Measurements from ENCODE around the gene FHOD3. TPM values are rescaled to one million over a fixed set of nuclear protein-coding genes. Genes with fewer than 3 reads are reported as not detected.

The FHOD3 gene
- polyA plus RNA-seq, 1 donor = 42.4 TPM

DNA sequence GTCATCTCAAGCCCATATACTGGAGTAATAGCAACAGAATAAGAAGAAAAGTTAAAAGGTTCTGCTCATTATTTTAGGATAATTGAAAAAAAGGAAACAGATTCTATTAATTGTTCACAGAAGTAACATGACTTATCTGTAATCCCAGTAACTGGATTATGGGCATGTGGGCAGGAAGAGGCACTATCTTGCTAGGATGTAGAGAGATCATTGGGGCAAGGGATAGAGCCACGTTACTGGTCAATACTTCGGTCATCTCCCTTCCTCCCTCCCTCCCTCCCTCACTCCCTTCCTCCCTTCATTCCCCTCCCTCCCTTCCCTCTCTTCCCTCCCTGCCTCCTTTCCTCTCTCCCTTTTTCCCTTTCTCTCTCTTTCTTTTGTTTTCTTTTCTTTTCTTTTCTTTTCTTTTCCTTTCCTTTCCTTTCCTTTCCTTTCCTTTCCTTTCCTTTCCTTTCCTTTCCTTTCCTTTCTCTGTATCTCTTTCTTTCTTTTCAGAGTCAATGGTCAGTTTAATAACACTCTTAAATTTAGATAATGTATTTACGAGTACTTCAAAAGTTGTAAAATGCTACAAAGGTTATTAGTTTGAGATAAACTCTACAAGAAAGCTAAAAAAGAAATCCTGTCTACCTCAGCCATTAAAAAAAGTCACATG is 82.8 kb downstream of the FHOD3 start:
- no peak for DNase-seq

DNA sequence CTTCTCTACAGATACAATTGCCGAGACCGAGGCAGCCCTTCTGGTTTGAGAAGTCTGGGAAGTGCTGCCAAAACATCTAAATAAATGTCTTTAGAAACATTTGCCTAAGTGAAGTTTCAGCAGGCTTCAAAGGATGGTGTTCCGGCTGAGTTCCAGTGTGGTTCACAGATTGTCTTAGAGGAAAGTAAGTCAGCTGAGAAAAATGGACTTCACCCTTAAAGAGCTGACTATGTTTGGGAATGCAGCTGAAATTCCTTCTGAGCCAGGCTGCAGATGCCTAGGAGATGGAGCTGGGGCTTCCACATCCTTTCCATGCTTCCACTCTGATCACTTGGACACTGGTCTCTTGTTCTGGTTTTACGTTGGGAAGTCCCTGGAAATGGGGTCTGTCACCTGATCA is 83.6 kb downstream of the FHOD3 start:
- DNase-seq = no peak

DNA sequence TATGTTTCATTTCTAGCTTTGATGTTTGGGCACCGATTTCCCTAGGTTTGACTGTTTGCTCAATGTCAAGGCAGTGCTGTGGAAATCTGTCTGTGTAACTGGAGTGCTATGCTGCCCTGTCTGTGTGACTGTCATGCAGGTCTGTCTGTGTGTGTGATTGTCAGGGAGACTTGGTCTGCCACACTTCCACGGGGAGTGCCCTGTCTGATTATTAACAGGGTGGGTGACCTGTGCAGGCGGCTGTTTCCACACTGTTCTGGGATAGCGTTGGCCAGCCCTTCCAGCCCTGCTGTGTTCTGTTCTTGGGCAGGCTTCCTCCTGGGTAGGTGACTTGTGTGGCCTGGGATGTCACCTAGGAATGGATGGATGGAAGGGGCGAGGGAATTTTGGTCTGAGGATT is 85.3 kb downstream of the FHOD3 start:
- DNase-seq = no peak

DNA sequence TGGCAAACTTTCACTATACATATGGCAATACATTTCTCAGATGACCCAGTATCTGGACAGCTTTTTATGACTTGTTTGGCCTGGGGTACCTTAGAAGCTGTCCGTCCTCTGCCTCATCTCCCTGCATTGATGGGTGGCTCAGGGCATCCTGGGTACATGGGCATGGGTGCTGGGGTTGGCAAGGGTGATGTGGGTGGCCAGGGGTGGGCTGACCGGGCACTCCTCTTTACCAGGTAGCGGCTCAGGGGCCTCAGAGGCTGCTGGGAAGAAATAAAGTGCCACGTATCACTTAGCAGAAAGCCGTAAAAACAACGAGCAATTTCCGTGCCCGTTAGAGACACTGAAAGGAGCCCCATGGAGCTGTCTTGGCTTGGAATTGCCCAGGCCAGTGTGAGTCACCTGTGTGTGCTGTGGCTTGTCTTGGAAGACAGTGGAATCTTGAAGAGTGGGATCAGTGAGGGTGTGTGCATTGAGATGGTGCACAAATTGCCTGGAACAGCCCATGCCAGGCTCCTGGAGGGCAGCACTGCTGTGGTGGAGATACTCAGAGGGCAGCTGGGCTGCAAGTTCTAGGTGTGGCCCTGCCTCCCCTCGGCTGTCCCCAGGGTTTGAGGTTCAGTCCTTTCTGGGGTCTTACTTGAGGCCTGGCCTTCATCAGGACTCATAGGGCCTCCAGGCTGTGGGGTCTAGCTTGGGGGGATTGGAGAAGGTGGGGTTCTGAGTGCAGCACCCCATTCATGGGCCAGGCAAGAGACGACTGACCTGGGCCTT is 88.8 kb downstream of the FHOD3 start:
- no peak for DNase-seq

DNA sequence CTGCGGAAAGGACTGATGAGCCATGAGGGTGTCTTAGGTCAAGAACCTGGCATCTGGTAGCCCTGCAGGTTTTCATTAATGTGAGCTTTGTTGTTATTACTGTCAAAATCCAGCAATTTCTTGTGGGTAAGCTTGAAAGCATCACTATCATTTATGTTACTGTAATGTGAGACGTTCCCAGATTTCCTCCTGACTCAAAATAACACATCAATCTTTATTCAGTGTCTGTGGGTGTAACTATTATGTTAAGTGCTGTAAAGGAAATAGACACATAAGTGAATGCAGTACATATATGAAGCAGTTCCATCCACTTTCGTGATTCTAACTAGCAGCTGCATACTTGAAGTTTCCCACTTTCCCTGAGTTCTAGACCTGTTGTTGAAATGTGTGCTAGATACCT is 89.8 kb downstream of the FHOD3 start:
- DNase-seq = no peak

DNA sequence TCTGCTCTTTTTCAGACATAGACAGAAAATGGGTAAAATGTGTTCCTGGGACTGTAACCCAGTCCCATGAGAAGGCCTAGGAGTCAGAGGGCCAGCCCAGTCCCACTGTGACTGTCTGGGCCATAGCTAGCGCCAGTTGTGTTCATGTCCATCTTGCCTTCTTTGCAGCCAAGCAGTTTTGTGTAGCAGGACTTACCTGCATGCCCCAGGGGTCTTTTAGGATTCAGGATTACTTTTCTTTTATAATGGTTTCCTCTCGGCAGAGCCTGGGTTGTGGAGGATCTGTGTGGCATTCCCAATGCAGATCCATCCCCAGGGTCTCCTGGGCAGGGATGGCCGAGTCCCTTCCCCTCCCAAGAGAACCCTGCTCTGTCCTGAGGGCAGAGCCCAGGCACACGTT is 90.8 kb downstream of the FHOD3 start:
- DNase-seq = no peak

DNA sequence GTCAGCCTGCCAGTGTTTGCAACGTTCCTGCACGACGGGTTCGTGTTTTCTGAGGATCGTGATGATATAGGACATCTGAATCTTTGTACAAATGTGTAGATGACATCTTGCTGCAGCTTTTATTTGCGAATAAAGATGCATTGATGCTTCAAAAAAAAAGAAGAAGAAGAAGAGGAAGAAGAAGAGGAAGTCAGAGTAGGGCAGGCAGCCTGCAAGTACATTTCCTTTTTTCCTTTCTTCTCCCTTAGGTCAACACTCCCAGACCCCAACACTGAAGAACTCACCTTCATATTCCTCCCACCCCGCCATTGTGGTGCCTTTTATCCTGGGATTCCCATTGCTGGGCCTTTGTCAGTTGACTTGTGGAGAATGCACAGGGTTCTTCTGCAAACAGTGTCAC is 91.5 kb downstream of the FHOD3 start:
- DNase-seq = no peak

DNA sequence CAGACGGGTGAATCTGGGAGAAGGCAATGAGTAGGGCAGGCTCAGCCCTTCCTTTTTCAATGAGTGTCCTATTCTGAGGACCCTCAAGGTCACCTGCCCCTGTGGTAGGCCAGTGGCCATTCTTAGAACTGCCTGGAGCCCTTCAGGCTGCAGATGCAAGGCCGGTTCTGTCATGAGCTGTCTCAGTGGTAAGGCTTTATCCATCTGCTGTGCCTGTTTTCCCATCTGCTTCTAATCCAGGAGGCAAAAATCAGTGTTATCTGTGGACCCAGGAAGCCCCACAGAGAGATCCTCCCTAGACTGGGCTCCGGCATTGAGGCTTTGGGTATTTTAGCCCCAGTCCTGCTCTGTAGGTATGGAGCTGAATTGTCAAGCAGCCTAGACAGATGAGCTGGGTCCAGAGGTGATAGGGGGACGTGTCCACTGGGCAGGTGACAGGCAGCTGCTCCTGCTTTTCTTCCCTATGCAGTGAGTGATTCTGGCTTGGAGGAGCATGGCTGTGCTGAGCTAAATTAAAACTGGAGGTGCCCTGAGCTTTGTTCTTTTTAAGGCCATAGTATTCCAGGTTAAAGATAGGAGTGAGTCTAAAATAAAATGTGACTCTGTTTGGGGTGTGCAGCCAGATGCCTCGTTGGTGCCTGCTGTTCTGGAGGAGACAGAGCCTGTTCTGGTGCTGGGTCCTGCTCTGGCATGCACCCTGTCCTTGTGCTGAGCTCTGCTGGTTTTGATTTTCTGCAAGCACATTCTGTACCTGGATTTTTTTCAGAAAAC is 92.5 kb downstream of the FHOD3 start:
- DNase-seq = no peak

DNA sequence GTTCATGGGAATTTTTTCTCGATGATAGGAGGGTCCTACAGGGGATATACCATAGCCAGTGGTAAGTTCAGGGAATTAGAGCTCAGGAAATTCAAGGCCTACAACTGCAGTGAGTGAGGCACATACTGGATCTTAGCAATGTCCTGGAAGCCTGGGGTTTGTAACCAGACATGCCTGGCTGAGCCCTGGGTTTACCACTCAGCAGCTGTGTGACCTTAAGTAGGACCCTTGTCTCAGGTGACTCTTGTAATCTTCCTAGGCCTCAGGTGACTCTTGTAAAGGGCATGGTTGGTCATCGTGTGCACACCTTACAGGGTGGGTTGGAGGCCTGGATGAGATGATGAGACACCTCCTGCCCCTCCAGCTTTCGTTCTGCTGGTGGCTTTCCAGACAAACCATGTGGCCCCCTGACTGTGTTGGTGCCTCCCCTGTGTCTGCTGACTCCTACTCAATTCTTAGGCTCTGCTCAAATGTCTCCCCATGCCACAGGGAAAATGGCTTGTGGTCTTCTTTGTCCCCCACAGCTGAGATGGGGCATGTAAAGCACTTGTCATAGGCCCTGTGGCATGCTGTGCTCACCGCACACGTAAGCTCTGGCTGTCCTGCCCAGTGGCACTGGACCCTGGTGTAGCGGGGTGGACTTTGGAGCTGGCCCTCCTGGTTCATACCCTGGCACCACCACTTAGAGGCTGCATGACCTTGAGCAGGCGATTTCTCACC is 94.1 kb downstream of the FHOD3 start:
- DNase-seq = no peak

DNA sequence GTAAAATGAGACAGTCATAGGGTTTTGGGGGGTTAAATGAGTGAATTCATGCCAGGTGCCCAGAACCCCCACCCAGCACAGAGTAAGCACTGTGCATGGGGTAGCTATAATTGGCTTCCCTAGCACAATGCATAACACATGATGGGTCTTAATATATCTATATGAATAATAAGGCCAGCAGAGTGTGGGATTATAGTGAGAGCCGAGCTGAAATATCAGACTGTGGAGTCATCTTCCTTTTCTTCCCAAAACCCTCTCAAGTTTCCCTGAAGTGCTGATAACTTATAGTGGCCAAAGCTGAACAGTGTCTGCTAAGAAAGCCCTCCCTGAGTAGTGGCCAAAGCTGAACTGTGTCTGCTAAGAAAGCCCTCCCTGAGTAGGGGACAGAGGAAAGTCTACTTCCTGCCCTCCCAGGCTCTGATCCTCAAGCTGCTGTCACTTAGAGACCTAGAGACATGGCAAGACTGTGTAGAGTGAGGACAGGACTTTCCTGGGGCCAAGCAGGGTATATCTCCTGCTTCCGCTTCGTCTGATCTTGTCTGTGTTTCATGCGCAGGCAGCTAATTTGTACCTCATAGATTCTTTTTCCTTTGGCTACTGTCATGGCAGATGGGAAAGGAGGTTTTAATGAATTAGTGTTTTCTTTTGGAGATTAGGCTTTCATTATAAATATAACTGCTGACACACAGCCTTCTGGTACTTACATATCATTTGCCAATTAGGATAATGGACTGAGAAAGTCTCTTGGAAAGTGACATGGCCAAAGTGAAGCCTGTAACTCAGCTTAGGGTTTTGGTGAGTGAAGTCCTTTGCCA is 94.9 kb downstream of the FHOD3 start:
- no peak for DNase-seq

DNA sequence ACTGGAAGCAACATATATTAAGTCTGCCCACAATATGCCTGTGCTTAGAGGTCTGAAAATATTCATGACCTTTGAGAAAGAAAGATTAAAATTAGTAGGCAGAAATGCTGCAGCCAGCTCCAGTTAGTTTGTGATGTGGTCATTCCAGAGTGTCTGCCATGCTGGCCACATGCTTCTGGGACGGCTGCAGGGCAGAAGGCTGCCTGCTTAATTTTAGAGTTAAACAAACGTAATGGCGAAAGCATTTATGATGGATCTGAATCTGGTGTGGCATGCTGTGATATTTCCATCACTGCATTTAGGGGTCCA is 95.4 kb downstream of the FHOD3 start:
- DNase-seq = no peak

DNA sequence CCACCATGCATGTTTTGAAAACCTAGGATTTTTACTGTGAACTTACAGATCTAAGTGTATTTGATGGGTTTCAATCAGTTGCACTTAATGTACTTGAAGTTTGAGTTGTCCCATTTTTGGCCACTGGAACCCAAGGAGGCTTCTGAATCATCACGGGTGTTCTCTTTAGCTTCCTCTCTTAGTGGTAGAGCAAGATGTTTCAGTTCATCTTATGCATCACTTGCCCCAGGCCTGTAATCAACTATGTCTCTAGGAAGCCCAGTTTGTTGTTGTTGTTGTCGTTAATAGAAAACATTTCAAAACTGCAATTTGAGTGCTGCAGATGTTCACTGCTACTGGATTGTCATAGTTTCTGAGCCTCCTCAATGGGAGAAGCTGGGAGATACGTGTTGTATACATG is 97.0 kb downstream of the FHOD3 start:
- no peak for DNase-seq

DNA sequence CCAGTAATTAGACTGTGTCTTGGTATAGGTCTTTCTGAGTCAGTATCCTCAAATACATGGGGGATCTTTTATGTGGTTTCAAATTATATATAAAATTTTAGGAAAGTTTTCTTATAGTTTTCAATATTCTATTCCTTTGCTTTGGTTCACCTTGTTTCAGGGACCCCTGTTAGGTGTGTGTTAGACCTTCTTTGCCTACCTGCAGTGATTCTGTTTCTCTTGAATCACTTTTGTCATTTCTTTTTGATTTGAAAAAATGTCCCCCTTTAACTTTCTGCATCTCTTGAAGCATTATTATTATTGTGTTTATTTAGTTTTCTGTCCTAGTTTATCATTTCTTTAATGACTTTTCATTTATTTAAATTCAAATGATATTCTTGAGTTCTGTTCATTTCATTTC is 98.7 kb downstream of the FHOD3 start:
- DNase-seq = no peak

DNA sequence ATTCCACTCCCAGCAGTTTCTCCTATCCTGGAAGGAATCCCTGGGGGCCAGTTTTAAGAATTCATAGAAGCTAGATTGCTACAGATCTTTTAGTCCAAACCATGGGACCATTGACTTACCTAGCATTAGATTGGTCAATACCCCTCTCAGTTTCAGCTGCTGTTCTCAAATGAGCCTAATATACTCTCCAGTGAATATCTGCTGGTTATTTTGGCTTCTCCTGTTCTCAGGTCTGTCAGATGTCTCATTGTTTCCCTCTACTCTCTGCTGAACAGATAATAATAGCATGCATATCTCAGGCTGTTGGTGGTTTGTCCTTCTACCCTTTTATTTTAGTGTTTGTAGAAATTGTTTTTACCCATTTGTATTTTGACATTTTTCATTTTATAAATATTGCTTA is 99.5 kb downstream of the FHOD3 start:
- DNase-seq = no peak

DNA sequence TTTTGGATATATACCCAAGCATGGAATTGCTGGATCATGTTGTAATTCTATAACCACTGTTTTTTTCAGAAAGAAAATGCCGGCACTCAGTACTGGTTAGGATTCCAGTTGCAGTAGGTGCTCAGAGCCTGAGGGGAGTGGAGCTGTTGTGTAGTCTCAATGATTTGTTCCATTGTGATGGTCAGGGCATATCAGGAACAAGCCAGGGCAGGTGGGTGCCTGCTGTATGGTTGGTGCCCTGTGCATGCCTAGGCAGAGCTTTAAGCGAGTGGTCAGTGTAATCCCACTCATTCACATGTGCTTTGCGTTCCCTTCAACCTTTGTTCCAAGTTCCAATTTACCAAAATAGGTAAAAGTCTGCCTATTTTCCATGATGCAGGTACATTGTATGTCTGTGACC is 100.9 kb downstream of the FHOD3 start:
- DNase-seq = no peak

DNA sequence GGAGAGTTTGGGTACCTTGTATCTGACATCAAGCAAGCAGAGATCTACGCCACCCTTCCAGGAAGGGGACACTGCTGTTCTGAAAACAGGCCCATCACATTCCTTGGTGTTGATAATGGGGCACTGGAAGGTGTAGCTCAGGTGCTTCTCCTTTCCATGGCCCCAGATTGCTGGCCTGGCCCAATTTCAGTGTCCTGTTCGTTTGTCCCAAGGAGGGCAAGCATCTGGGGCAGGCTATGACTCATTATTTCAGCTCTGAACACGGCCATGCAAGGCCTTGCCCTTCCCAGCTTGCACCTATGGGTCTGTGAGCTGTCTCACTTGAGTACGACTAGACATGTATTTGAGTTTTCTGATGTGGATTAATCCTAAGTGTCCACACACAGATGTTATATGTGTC is 101.5 kb downstream of the FHOD3 start:
- no peak for DNase-seq

DNA sequence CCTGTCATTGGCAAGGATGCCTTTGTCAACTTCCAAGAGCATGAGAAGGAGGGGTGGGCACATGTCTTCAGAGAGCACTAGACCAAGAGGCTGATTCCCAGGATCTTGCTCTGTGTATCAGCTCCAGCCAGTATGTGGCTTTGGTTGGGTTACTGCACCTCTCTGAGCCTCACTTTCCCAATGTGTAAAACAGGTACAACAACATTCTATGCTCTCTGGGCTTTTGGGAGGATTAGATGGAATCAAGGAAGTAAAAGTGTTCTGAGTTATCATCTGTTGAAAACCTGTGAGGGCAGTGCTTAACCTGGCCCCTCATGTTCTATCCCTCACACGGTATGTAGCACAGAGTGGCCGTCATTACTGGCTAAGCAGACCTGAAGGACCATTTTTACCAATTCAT is 103.9 kb downstream of the FHOD3 start:
- no peak for DNase-seq

DNA sequence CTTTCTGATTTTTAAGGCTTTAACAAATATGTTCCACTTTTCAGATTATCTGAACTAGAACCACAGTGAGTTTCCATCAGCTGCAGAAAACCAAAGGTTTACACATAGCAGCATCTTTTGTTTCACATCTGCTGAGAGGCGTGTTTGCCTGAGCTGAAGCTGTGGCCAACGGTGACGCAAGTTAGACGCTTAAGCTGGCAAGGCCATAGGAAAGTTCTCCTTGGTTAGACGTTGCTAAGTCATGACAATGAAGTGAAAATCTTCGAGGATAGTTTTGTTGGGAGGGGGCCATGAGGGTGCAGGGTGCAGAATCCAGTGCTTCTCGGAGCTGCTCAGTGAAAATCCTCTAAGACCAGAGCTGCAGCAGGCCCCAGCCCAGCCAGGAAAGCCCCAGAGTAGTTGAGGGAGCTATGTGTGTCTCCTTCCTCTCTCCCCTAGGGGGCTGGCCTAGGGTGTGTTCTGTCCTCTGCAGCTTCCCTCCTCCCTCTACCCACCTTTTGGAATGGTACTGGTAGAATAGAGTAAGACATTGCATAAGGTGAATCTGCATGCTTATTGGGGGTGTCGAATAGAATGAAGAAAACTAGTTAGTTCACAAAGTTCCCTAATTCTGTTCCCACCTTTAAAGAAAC is 105.4 kb downstream of the FHOD3 start:
- DNase-seq = no peak

DNA sequence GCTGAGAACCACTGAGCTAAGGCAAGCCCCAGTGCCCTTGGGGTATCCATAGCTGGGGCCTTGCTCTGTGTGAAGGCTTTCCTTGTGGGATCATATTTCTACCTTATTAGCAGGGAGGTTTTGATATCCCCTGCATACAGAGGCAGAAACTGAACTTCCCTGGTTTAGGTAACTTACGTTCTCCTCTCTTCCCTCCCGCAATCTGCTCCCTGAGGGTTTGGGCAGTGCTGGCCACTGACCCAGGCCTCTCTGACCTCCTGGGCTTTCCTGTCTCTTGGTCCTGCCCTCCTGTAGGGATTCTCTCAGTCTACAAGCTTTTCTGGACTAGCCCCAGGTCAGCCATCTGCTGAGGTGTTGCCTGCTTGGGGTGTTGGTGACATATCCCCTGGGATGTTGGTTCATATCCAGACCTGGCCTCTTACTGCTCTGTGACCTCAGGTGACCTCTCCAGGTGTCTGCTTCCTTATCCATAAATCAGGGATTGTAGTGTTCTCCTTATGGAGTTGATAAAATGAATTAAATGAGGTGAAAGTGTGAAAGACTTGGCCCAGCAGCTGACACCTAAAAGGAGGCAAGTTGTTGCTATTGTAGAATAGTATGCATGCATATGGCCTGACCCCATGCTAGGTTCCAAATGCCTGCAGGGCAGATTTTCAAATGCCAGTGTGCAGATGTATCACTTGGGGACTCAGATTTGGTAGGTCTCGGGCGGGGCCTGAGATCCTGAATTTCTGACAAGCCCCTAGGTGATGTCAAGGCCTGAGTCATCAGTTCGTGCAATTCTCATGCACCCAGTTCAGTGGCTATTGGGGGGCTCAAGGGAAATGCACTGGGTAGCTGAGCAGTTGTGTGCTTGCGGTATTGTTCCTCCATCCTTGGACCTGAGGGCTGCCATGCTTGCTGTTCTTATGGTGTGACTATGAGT is 106.6 kb downstream of the FHOD3 start:
- no peak for DNase-seq

DNA sequence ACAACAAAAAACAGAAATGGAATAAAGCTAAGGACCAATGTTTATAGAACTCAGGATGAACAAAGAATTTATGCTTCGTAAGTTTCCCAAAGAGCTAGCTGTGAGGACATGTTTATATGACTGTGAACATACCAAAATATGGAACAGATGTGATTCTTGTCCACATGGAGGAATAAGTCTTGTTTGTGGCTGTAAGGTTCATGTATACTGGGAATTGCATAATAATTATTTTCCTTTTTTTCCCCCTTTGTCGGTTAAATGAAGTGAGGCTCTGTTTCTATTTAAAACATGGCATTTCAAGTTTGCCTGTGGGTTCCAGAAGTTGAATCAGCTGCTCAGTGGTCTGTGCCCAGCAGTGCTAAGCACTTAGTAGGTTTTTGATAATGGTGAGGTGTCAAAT is 108.1 kb downstream of the FHOD3 start:
- DNase-seq = no peak
